ENCODE data around the gene DDX21.

The DDX21 gene

GRCh38 chr10:69007260-69007659 lies 51.3 kb downstream of the DDX21 start (continued):
- no peak for TF ChIP-seq ZNF639 (tag by site-specific recombination; IDR thresholded peaks at IDR 0.05)

- H3K4me3 ChIP-seq (ENCODE audit: low read depth, low read length): no peak overlapping the region
- H3K27ac ChIP-seq (ENCODE audit: extremely low read depth, low read depth, low read length): no peak overlapping the region
- ChIA-PET POLR2A (no interaction called here), CTCF (no interaction called here)
- no peaks in the 10 kb centered on the region for H3K9me3 ChIP-seq (ENCODE audit: control insufficient read depth, insufficient read depth, low read depth, low read length)
- no peaks in the 10 kb centered on the region for H3K4me1 ChIP-seq (ENCODE audit: control insufficient read depth, insufficient read depth, low read length)
- H3K36me3 ChIP-seq (ENCODE audit: control insufficient read depth in 2 of 2, insufficient read depth in 1 of 2, low read length in 2 of 2): peaks cover 58 to 88% of the 10 kb centered on the region in 2 experiments
- no peak for TF ChIP-seq KLF10 (tag by site-specific recombination; IDR thresholded peaks at IDR 0.05)
- TF ChIP-seq ZNF501 (tag by site-specific recombination; IDR thresholded peaks at IDR 0.05): no peak
- no peak for TF ChIP-seq ZNF394 (tag by site-specific recombination; IDR thresholded peaks at IDR 0.05; ENCODE audit: borderline replicate concordance)
- TF ChIP-seq YY2 (tag by site-specific recombination; IDR thresholded peaks at IDR 0.05): no peak
- TF ChIP-seq KLF17 (tag by site-specific recombination; IDR thresholded peaks at IDR 0.05): no peak
- no peak for TF ChIP-seq ZBTB11 (tag by site-specific recombination; conservative IDR thresholded peaks at IDR 0.05; ENCODE audit: low read depth)
- TF ChIP-seq HOXA7 (CRISPR knock-in tag; IDR thresholded peaks at IDR 0.05; ENCODE audit: borderline replicate concordance): no peak
- TF ChIP-seq ZNF571 (tag by site-specific recombination; IDR thresholded peaks at IDR 0.05): no peak
Measured at GRCh38 chr10:69009360-69009759, 53.4 kb downstream of the DDX21 start.

- POLR2A ChIA-PET: no interaction called here
- H3K27ac ChIP-seq (ENCODE audit: extremely low read depth, low read depth, low read length): no peak overlapping the region
- no peak overlapping the region for H3K4me3 ChIP-seq (ENCODE audit: low read depth, low read length)
- H3K36me3 ChIP-seq (ENCODE audit: control insufficient read depth in 2 of 2, insufficient read depth in 1 of 2, low read length in 2 of 2): peaks cover 65 to 89% of the 10 kb centered on the region in 2 experiments
- H3K9me3 ChIP-seq (ENCODE audit: control insufficient read depth, insufficient read depth, low read depth, low read length): no peaks in the 10 kb centered on the region
- CTCF ChIA-PET: interaction anchor here (0.6 kb wide), 1 partner anchor 407 kb away, joined by 3 read pairs; no protein-coding TSS in a partner anchor
- no peaks in the 10 kb centered on the region for H3K4me1 ChIP-seq (ENCODE audit: control insufficient read depth, insufficient read depth, low read length)
- TF ChIP-seq ZNF239 (tag by site-specific recombination; IDR thresholded peaks at IDR 0.05) (no peak), ZSCAN16 (tag by site-specific recombination; IDR thresholded peaks at IDR 0.05) (no peak), PRDM4 (tag by site-specific recombination; IDR thresholded peaks at IDR 0.05) (no peak), ZNF274 (IDR thresholded peaks at IDR 0.05; ENCODE audit: low read length) (no peak), ZNF274 (tag by site-specific recombination; IDR thresholded peaks at IDR 0.05; ENCODE audit: borderline replicate concordance) (no peak), ZNF266 (tag by site-specific recombination; IDR thresholded peaks at IDR 0.05; ENCODE audit: low read depth) (no peak), KLF7 (tag by site-specific recombination; IDR thresholded peaks at IDR 0.05; ENCODE audit: borderline replicate concordance) (no peak), ZNF560 (tag by site-specific recombination; IDR thresholded peaks at IDR 0.05; ENCODE audit: borderline replicate concordance) (no peak), ZNF426 (tag by site-specific recombination; IDR thresholded peaks at IDR 0.05) (no peak), ZNF18 (tag by site-specific recombination; IDR thresholded peaks at IDR 0.05) (no peak), ZNF514 (tag by site-specific recombination; IDR thresholded peaks at IDR 0.05) (no peak), ZNF571 (tag by site-specific recombination; IDR thresholded peaks at IDR 0.05) (no peak)
Measured at GRCh38 chr10:69010151-69010640, 54.2 kb downstream of the DDX21 start.

Measured in HEK293 (cell line).